GM21529 (cell line): Measurements from ENCODE around the gene NEU1.
"Not testable (repeated sequence)": the region's sequence is repeated elsewhere in the genome, so short reads cannot be mapped to it uniquely, and the experiment has no call there.

Experiments
- ATAC-seq: cut with Tn5 transposase; IDR thresholded peaks from one replicate; pipeline ENCODE4 v1.9.1; 2021; ENCODE audit not compliant: unreplicated experiment

NEU1 gene

GRCh38 chr6:31875877-31876276 lies 13.3 kb upstream of the NEU1 start:
- ATAC-seq: no peak

DNA sequence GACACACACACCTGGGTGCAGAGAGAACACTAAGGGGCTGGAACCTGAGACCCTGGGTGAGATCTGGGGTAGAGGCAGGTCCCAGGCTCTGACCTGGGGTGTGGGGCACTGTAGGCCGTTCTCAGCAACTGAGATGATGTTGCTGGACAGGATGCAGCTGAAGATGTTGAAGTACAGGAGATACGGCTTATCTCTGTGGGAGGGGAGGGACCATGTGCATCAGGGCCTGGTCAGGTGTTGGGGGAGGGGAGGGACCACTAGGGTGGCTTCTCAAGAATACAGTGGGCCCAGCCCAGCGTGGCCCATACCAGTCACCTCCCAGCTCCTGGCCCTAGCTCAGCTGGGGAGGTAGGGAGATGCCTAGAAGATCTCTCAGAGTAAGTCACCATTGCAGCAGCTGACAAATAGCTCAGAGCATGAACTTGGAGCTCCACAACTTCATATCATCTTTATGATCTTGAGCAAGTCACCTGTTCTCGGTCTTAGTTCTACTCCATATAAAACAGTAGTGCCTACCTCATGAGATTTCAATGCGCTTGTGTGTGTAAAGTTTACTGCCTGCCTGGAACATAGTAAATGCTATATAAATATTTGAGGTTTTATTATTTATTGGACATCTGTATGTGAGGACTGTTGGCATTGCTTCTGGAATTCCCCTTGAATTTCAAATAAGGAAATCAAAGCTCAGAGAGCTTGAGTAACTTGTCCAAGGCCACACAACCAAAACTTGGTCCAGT lies 12.4 kb upstream of the NEU1 start:
- no peak for ATAC-seq

- ATAC-seq: no peak
These were observed 11.6 kb upstream of the NEU1 start for GRCh38 chr6:31874084-31874670.

- no peak for ATAC-seq
These were observed 8.5 kb upstream of the NEU1 start for GRCh38 chr6:31871046-31871659.

DNA sequence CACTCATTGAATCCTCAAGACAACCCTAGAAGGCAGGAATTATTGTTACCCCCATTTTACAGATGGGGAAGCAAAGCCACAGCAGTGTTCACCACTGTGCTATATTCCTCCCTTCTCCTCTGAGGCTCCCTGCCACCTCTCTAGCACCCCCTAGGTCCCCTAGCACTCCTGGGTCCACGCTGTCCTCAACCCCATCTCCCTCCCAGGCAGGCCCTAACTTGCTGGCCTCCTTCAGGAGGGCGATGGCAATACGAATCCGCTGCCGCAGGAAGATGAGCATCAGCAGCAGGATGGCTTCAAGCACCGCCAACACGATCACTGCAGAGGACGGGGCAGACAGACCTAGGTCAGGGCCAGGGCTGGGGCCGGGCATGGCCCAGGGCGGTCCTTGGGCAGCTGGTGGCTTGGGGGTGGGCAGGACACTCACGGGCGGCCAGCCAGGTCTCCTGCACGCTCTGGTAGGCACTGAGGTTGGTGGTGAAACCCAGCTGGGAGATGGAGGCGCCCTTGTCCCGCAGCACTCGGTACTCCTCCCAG lies 7.8 kb upstream of the NEU1 start:
- ATAC-seq: no peak

GRCh38 chr6:31869343-31869742 lies 6.7 kb upstream of the NEU1 start:
- ATAC-seq: no peak

GRCh38 chr6:31868658-31868971 lies 6.0 kb upstream of the NEU1 start:
- not testable (repeated sequence) for ATAC-seq

GRCh38 chr6:31865205-31866118 lies 2.8 kb upstream of the NEU1 start:
- ATAC-seq: no peak

GRCh38 chr6:31864818-31865204 lies 2.2 kb upstream of the NEU1 start:
- ATAC-seq: no peak

- not testable (repeated sequence) for ATAC-seq
These were observed 1.5 kb upstream of the NEU1 start for GRCh38 chr6:31864123-31864562.

DNA sequence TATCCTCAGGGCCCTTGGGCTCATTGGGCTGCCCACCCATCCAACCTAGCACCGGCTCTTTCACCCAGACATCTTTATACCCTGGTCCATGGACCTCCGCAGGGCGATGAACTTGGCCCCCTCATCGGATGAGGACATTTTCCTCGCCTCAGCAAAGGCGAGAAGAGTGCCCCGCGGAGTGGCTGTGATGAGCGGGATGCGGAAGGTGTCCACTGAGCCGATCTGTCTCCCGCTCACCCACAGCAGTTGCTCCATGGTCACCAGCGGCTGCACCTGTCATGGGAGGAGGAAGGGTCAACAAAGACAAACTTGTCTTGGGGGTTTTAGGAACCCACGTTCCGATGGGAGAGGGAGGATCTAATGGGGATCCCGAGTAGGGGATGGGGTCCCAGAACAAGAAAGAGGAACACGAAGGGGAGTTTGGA lies 690 bp downstream of the NEU1 start:
- ATAC-seq: no peak

GRCh38 chr6:31861150-31861549 lies 1.5 kb downstream of the NEU1 start:
- ATAC-seq: no peak

DNA sequence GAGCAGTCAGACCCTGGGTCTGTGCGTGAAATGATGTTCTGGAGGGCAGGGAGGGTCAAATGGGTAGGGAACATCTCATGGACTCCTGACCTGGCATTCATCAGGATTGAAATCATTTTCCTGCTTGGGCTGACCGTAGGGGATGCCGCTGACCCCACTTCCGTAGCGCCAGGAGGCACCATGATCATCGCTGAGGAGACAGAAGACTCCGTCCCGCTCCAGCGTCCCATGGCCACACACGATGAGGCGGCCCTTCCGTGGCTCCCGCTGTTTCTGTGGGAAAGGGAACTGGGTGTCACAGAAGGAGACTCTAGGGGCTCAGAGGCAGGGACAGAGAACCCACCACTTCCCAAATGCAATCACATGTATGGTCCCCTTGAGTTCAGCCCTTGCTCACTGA lies 2.3 kb downstream of the NEU1 start:
- ATAC-seq: no peak

- no peak for ATAC-seq
These were observed 2.7 kb downstream of the NEU1 start for GRCh38 chr6:31859923-31860322.

GRCh38 chr6:31858707-31859106 lies 3.9 kb downstream of the NEU1 start:
- no peak for ATAC-seq

DNA sequence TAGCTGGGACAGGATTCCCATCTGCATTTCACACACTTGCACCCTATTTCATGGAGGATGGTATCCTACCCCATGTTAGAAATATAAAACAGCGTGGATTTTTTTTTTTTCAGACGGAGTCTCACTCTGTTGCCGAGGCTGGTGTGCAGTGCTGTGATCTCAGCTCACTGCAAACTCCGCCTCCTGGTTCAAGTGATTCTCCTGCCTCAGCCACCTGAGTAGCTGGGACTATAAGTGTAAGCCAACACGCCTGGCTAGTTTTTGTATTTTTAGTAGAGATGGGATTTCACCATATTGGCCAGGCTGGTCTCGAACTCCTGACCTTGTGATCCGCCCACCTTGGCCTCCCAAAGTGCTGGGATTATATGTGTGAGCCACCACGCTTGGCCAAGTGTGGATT lies 4.8 kb downstream of the NEU1 start:
- ATAC-seq: not testable (repeated sequence)

GRCh38 chr6:31851980-31852718 lies 10.5 kb downstream of the NEU1 start:
- ATAC-seq: not testable (repeated sequence)

- no peak for ATAC-seq
These were observed 11.2 kb downstream of the NEU1 start for GRCh38 chr6:31851485-31851832.

DNA sequence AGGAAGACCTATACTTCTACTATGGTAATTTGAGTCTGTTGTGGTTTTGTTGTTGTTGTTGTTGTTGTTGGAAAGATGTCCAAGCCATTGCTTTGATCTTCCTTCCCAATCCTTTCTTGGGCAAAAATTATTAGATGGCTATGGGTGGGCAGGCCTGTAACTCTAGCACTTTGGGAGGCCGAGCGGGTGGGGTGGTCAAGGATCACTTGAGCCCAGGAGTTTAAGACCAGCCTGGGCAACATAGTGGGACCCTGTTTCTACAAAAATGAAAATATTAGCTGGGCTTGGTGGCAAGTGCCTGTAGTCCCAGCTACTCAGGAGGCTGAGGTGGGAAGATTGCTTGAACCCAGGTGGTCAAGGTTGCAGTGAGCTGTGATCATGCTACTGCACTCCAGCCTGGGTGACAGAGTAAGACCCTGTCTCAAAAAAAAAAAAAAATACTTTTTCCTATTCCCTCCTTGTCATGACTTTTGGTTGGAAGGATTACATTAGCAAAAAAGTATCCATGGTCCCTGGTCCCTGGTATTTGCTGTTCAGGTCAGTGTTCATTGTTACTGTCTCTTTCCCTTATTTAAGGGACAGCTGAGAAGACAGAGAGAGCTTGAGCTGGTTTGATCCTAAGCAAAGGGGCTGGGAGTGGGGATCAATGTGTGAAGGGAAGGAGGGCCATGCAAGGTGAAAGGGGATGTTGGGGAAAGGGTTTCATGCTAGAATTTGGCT lies 11.7 kb downstream of the NEU1 start:
- no peak for ATAC-seq
